ENCODE measurements around the gene ITPK1.

Gene ITPK1

GRCh38 chr14:92993302-92993701 is 122.4 kb downstream of the ITPK1 start:
- no peak for DNase-seq (ENCODE audit: low read depth in 1 of 2, low spot score in 1 of 2)

- DNase-seq (ENCODE audit: low read depth in 1 of 2, low spot score in 1 of 2), result no peak
Measured at GRCh38 chr14:92991536-92991935, 124.2 kb downstream of the ITPK1 start.

- DNase-seq (ENCODE audit: low read depth in 1 of 2, low spot score in 1 of 2), result no peak
Measured at GRCh38 chr14:92990456-92991430, 125.0 kb downstream of the ITPK1 start.

- DNase-seq (ENCODE audit: low read depth in 1 of 2, low spot score in 1 of 2), result no peak
Measured at GRCh38 chr14:92988786-92989755, 126.7 kb downstream of the ITPK1 start.

GRCh38 chr14:92987713-92988510 is 127.8 kb downstream of the ITPK1 start:
- DNase-seq (ENCODE audit: low read depth in 1 of 2, low spot score in 1 of 2), result no peak

GRCh38 chr14:92987148-92987570 is 128.6 kb downstream of the ITPK1 start:
- no peak for DNase-seq (ENCODE audit: low read depth in 1 of 2, low spot score in 1 of 2)

- DNase-seq (ENCODE audit: low read depth in 1 of 2, low spot score in 1 of 2), result no peak
Measured at GRCh38 chr14:92986254-92987147, 129.2 kb downstream of the ITPK1 start.

- DNase-seq (ENCODE audit: low read depth in 1 of 2, low spot score in 1 of 2), result no peak
Measured at GRCh38 chr14:92985521-92985920, 130.2 kb downstream of the ITPK1 start.

- DNase-seq (ENCODE audit: low read depth in 1 of 2, low spot score in 1 of 2), result no peak
Measured at GRCh38 chr14:92984896-92985295, 130.8 kb downstream of the ITPK1 start.

GRCh38 chr14:92984082-92984788 is 131.5 kb downstream of the ITPK1 start:
- DNase-seq (ENCODE audit: low read depth in 1 of 2, low spot score in 1 of 2), result no peak

- no peak for DNase-seq (ENCODE audit: low read depth in 1 of 2, low spot score in 1 of 2)
Measured at GRCh38 chr14:92982956-92983355, 132.8 kb downstream of the ITPK1 start.

GRCh38 chr14:92981726-92982125 is 134.0 kb downstream of the ITPK1 start:
- no peak for DNase-seq (ENCODE audit: low read depth in 1 of 2, low spot score in 1 of 2)

GRCh38 chr14:92980866-92981265 is 134.9 kb downstream of the ITPK1 start:
- DNase-seq (ENCODE audit: low read depth in 1 of 2, low spot score in 1 of 2), result no peak

GRCh38 chr14:92978229-92979021 is 137.3 kb downstream of the ITPK1 start:
- DNase-seq (ENCODE audit: low read depth in 1 of 2, low spot score in 1 of 2), result no peak

- no peak for DNase-seq (ENCODE audit: low read depth in 1 of 2, low spot score in 1 of 2)
Measured at GRCh38 chr14:92976268-92976667, 139.5 kb downstream of the ITPK1 start.

- DNase-seq (ENCODE audit: low read depth in 1 of 2, low spot score in 1 of 2), result no peak
Measured at GRCh38 chr14:92974541-92975345, 141.0 kb downstream of the ITPK1 start.

GRCh38 chr14:92973798-92974372 is 141.8 kb downstream of the ITPK1 start:
- no peak for DNase-seq (ENCODE audit: low read depth in 1 of 2, low spot score in 1 of 2)

All from activated T-helper 1 cell treated with anti-CD3 and anti-CD28 coated beads, Interleukin-2, amount 50 U/mL, for 16 hours (primary cell).